HS-5 (cell line): ENCODE results near the gene MINDY4B.
A peak's percentile ranks its signal among the peaks of the same experiment; 100 is the strongest.

ENCODE experiments used
- DNase-seq: peaks from one replicate; pipeline ENCODE4 v3.0.0-alpha.2; 2012; ENCODE audit warnings: low read depth

MINDY4B gene

DNA sequence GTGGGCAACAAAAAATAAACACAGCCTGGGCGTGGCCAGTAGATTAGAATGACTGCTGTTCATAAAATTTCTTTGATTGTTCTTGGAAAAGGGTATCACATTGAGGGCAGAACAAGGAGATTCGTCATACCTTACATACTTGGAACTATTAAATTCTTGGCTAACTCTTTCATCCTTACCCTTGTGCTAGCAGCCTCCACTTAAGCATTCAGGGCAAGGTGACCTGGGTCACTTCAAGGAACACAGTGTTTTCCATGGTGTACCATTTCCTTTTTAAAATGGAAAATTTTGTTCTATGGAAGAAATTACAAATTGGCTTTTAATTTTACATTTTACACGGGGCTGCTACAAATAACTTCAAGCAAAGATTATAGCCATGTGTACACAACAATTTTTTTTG is 60.8 kb downstream of the MINDY4B start:
- no peak for DNase-seq

DNA sequence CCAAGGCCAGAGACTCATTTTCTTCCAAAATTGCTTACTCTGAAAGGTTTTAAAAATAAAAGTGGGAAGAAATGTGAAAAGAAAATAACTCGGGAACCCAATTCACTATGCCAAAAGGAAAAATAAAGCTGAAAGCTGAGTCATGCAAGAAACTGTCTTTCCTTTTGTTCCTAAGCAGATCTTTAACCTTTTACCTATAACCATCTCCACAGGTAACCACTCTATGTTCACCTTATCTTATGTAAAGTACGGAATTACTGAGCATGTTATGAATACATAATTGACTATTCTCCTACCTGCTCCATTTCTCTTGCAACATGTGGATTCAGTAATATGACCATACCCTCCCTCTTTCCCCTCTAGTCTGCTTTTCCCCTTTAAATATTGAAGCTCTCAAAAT is 62.0 kb downstream of the MINDY4B start:
- no peak for DNase-seq

DNA sequence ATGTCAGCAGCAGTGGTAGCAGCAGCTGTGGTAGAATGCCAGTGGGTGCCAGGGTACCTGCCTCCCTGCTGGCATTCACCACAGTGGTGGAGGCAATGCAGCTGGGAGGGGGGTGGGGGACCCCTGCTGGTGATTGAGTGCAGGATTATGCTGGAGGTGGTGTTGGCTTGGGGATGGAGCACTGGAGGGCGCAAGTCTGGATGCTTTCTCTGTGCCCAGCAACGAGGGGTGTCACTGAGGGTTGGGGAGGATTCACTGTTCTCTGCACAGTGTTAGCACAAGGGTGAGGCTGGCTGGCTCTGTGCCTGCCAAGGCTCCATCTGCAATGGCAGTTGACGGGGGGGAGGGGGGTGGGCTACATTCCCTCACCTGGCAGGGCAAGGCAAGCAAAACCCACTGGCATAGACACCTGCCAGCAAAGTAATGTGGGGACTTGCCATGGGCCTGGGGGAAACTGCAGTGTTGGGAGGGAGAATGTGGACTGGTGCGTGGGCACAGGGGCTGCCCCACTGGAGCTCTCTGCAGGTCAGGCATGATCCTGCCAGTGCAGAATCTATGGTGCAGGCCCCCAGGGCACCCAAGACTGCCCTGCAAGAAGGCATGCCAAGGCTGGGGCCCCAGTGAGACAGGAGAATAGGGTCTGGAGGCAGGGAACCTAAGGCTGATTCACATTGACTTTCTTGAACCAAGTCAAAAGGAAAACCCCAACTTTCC is 64.3 kb downstream of the MINDY4B start:
- DNase-seq, result no peak

DNA sequence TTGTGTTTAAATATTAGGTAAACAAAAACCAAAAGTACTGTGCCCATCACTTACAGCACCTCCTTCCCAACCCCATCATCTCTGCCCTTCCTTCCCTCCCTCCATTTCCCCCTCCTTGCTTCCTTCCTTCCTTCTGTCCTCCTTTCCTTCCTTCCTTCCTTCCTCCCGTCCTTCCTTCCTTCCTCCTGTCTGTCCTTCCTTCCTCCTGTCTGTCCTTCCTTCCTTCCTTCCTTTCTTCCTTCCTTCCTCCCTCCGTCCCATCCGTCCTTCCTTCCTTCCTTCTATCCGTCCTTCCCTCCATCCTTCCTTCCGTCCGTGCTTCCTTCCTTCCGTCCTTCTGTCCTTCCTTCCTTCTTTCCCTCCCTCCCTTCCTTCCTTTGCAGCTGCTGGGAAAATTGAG is 74.5 kb downstream of the MINDY4B start:
- DNase-seq, result no peak

DNA sequence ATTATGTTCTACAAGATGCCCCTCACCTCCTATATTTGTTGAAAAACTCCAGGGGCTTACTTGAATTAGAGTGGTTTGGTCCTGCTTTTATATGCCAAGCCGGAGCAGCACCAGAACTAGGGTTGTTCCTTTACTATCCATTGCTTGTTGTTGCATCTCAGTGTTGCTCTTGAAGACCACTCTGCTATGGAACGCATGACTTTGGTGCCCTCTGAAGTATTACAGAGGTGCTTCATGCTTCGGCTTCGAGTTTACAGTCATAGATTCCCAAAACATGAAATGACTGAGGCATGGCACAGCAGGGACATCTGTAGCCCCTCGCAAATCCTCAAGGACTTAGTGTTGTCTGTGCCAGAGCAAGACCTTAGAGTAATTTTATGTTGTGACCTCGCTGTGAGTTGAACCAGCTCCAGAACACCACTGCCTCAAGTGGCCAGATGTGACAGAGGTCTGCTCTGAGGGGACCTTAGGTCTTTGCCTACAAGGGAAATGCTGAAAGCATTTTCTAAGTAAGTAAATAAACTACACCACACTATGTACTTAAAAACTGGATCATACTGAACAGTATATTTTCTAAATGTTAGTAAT is 75.1 kb downstream of the MINDY4B start:
- DNase-seq, result peak; percentile 1

DNA sequence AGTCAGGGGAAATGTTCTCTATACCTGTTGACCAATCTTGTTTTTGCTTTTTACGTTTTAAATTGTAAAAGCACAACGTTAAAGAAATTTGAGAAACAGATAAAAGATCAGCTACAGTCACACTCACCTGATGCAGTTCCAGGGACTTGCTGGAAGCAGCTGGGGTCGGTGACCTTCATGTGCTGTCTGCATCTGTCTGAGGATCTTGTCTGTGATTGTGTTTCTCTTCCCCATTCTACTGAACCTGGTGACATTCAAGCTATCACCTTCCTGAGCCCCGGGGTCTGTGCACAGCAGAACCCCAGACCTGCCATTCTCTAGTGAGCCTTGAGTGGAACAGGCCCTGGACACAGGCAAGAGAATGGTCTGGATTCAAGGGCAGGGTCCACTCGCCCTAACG is 75.8 kb downstream of the MINDY4B start:
- DNase-seq, result no peak

DNA sequence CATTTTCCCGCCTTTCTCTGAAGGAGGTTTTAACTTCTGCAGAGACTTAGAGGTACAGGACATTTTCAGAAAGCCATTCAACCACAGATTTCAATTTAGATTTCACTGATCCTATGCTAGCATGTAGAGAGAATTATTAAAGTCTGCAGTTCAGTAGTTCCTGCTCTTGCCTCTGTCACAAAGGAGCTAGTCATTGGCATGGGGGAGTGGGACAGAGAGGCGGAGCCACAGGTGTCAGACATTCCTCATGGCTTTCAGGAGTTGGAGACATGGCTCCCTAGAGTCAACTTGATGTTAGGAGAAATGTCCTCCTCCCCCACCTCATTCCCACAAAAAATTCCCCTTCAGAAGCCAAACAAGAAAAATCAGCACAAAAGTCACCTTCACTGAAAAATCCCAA is 76.2 kb downstream of the MINDY4B start:
- DNase-seq, result no peak

DNA sequence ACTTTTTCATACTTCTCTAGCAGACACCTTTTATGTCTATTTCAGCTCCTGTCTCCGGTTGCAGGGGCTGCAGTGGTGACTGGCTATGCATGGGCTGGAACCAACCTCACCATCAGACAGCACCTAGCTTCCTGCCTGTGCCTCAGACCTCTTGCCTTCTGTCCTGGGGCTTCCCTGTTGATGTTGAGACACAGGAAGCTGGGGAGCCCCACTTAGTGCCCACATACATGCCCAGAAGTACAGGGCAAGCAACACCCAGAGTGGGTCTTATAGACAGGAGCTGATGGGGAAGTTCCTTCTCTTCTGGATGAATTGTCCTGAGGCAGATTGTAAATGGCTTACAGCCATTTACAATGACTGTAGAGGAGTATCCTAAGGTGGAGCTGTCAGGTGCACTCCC is 77.0 kb downstream of the MINDY4B start:
- no peak for DNase-seq

DNA sequence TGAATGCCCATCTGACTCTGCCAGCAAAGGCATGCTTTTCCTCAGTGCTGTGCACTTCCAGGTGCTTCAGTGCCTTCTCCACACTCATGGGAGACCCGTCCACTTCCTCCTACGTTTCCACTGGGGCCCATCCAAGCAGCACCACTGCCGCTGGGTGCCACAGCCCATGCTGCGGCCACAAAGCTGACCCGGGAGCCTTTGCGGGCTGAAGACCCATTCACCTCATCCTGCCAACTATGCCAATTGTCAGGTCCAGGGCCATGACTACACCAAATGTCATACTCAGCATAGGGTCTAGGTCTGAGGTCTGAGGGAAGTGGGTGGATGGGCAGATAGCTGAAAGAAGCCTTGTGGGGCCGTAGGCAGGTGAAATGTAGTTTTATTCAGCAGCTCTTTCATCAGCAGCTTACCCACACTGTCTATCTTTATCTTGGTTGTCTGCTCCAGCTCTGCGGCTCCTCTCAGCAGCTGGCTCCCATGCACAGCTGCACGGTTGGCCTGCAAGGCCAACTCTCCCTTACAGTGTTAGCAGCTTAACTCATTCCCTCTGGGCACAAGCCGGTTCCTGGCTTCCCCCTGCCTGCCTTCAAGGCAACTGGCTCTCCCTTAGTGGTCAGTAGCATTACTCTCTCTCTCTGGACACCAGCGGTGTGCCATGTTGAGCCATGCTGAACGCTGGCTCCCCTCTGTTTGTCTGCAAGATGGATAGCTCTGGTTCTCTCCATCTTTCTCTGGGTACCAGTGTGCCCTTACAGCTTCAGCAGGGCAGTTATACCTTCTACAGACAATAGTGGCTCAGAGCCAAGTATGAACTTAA is 78.6 kb downstream of the MINDY4B start:
- no peak for DNase-seq

DNA sequence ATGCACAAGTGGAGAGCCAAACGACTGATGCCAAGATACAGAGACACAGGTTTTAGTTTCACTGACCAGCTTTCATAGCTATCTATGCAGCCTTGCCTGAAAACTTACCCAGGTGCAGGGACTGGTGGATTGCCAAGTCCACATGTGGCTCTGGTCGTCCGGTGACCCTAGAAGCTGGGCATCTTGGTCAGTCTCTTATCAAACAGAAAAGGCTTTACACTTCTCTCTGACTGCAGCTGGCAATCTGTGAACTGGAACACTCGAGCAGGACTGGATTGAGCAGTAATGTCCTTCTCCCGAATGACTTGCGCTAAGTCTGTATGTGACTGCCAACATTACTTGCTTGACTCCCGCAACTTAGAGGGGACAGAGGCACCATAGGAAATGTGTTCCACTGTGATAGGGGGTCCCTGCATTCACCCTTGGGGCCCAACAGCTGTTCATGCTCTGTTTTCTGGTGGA is 79.3 kb downstream of the MINDY4B start:
- no peak for DNase-seq

DNA sequence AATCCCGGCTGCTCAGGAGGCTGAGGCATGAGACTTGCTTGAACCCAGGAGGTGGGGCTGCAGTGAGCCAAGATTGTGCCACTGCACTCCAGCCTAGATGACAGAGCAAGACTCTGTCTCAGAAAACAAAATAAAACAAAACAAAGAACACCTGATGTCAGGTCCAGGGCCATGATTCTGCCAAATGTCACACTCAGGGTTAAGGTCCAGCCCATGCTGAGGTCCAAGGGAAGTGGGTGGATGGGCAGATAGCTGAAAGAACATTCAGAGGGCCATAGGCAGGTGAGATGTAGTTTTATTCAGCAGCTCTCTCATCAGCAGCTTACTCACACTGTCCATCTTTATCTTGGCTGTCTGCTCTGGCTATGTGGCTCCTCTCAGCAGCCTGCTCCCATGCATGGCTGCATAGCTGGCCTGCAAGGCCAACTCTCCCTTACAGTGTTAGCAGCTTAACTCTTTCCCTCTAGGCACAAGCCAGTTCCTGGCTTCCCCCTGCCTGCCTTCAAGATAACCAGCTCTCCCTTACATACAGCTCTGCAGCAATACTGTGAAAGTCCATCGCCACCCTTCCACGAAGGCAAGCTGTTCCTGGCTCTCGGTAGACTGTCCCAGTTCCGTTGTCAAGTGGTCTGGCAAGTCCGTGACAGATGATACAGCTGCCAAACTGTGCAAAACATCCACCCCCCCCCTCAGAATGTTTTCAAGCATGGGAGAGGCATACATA is 79.9 kb downstream of the MINDY4B start:
- DNase-seq, result no peak

DNA sequence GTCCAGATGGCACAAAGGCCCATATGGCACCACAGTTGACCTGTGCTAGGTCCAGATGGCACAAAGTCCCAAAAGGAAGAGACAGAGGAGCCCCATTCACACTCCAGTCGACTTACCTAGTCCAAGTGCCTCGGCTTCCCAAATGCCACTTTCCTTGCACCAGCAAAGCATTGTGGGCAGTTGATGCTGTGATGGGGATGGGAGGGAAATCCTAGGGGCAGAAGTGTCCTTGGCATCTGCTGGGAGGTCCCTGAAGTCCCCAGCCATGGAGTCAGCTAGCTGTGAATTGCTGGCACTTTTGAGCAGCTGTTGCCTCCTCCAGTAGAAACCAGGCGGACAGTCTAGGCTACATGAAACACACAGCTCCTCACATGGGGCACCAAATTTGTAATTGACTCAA is 82.0 kb downstream of the MINDY4B start:
- no peak for DNase-seq

DNA sequence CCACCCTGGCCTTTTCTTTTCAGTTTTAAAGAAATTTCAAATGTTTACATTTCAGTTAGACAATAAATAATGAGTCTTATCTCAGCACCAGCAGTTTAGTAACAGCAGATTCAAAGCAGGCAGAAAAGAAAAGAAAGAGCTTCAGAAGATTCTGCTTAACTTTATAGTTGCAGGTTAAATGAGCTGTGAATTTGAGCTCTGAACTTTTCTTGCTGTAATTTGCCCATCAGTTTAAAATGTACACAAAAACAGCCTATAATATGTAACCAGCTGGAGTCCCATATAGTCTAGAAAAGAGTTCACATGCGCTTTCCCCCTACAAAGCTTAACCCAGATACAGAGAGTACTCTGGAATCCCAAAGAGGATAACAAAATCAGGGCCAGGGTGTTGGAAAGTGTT is 82.6 kb downstream of the MINDY4B start:
- no peak for DNase-seq
